Measurements from ENCODE around the gene TREH.
"Not testable (repeated sequence)": the region's sequence is repeated elsewhere in the genome, so short reads cannot be mapped to it uniquely, and the experiment has no call there.

TREH gene

GRCh38 chr11:118628432-118628831 lies 51.0 kb downstream of the TREH start:
- DNase-seq, result no peak

GRCh38 chr11:118628031-118628430 lies 51.4 kb downstream of the TREH start:
- no peak for DNase-seq

GRCh38 chr11:118627566-118627965 lies 51.9 kb downstream of the TREH start:
- DNase-seq, result no peak

DNA sequence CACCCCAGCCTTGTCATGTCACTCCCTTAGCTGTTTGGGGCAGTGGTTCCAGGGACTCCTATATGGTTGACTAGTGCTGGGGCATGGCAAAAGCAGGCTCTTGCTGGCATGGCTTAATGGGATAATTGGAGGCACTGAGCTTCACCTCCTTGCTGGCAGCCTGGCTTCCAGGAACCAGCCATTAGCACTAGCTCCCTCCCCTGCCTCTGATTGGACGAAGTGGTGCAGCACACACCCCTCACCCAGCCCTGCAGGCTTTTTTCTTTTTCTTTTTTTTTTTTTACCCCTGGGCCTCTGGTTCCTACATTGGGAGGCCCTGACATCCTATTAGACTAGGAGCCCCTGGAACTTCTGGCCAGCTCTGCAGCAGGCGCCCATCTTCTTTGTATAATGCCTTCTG lies 53.5 kb downstream of the TREH start:
- DNase-seq, result no peak

GRCh38 chr11:118625036-118625690 lies 54.3 kb downstream of the TREH start:
- no peak for DNase-seq

- no peak for DNase-seq
These were observed 56.2 kb downstream of the TREH start for GRCh38 chr11:118623269-118623655.

- DNase-seq, result no peak
These were observed 56.8 kb downstream of the TREH start for GRCh38 chr11:118622376-118623268.

- DNase-seq, result no peak
These were observed 57.6 kb downstream of the TREH start for GRCh38 chr11:118621784-118622375.

GRCh38 chr11:118621071-118621783 lies 58.2 kb downstream of the TREH start:
- DNase-seq, result no peak

GRCh38 chr11:118620529-118621070 lies 58.9 kb downstream of the TREH start:
- DNase-seq, result no peak

- DNase-seq, result peak; percentile 29
These were observed 59.8 kb downstream of the TREH start for GRCh38 chr11:118619444-118620197.

DNA sequence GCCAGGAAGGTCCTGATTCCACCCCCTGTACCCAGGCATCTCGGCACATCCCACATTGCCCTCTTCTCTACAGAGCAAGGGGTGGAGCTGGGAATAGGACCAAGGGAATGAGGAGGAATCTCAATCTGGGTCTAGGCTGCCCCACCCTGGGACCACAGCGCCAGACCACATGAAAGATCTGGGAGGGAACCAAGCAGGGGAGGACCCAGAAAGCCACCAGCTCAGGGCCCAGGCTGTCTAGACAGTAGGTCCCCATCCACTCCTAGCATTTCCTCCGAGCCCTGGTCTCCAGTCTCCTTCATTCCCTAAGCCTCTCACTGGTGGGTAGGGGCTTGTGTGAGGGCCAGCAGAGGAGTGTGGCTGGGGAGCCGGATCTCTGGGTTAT lies 60.5 kb downstream of the TREH start:
- DNase-seq, result no peak

GRCh38 chr11:118618115-118618990 lies 61.1 kb downstream of the TREH start:
- no peak for DNase-seq

- DNase-seq, result no peak
These were observed 63.5 kb downstream of the TREH start for GRCh38 chr11:118615976-118616371.

- DNase-seq, result no peak
These were observed 64.0 kb downstream of the TREH start for GRCh38 chr11:118615282-118615975.

- no peak for DNase-seq
These were observed 64.9 kb downstream of the TREH start for GRCh38 chr11:118614511-118614910.

DNA sequence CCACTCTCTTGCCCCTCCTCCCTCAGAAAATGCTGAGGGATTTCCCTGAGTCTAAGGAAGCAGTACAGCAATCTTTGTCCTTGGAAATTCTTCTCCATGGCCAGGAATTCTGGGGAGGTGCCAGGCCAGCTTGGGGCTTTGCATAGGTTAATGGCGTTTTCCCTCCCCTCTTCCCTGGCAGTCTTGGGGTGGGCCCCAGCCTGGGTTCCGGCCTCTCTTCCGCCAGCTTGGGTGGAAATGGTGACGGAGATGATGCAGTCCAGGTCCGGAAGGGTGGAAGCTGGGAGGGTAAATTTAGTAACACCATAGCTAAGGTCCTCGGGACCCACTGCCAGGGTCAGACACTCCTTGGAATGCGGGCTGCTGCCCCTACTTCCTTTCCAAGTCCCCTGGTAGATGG lies 67.1 kb downstream of the TREH start:
- no peak for DNase-seq

DNA sequence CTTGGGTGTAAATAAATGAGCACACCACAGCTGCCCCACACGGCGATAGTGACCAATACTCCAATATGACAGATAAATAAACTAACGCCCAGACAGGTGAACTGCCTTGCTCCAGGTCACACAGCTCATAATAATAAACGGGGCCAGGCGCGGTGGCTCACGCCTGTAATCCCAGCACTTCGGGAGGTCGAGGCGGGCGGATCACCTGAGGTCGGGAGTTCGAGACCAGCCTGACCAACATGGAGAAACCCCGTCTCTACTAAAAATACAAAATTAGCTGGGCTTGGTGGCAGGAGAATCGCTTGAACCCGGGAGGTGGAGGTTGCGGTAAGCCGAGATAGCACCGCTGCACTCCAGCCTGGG lies 68.0 kb downstream of the TREH start:
- DNase-seq, result not testable (repeated sequence)

DNA sequence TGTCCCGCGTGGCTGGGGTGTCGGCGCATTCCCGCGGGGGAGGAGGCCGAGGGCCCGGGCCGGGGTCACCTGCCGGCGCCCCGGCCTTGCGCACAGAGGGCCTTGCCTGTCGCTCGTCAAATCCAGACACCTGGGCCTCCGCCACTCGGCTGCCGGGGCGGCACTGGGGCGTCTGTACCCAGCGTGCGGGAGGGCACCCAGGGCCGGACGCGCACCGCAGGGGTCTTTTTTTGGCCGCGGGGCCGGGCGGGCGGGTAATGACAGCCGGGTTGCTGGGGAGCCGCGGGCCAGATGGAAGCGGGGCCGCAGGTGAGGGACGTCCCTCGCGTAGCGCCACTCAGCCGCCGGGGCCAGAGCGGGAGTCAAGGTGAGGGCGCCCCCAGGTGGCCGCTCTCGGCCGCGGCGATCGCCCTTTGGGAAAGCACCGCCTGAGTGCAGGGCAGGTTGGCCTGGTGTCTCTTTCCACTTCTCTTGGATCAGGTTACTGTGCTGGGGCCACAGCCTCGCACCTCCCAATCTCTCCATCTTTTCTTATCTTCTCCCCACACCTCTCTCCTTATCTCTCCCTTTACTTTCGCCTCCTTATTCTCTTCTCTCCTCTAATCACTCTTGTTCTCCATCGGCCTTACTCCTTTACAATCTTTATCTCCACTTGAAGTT lies 68.5 kb downstream of the TREH start:
- DNase-seq, result no peak

DNA sequence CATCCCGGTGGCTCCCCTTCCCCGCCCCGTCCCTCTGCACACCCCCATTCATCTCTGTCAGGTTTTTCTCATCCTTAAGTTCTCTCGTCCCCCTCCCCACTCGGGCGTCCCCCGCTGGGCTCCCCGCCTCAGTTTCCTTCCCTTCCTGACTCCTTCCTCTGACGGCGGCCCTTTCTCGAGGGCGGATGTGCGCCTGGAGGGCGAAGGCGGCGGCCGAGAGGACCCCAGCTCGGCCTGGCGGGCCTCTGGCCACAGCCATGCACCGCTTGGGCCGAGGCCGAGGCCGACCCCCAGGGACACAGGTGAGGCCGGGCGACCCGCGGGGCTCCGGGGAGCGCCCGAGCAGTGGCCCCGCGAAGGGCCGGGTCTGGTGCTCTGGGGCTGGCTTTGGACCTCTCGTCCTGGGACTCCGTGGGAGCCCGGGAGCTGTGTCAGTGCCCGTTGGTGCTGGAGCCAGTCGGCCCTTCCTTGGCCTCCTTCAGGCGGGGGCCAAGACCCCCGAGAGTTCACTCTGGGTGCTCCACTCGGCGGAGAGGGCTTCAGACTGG lies 69.2 kb downstream of the TREH start:
- DNase-seq, result no peak

Measured in GOT3 (cell line).